ENCODE data around the gene PRPF6.

GRCh38 chr20:64045346-64046011, 64.5 kb downstream of the PRPF6 start:
- no peak for TF ChIP-seq CTCF (IDR thresholded peaks at IDR 0.05)
- no peak for TF ChIP-seq POLR2A (IDR thresholded peaks at IDR 0.05)
